ENCODE measurements around the gene SKIC8. TPM values are rescaled to one million over a fixed set of nuclear protein-coding genes. Genes with fewer than 3 reads are reported as not detected.

The SKIC8 gene
- total and polyA plus RNA-seq, 7 donors: 17.7 to 48.9 (median 32.9) TPM

DNA sequence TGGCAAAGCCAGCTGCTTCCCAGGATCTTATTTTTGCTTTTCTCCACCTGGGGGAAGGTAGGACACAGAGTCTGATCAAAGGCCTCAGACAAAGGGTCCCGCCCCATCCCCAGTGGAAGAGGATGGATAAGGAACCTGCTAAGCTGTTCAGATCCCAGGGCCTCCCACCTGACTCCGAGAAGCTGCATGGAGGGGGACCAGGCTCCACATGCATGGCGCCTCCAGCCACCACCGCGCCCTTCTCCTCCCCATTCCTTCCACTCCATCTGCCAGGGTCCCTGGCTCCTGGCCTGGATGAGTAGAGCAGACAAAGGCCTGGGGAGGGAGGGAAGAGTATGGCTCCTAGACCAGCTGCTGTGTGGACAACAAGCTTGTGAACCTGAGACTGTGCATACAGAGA, 20.8 kb upstream of the SKIC8 start:
- H3K27me3 ChIP-seq (ENCODE audit: insufficient read depth in 3 of 3, low read length in 2 of 3): no peaks in the 10 kb centered on the region
- no peaks in the 10 kb centered on the region for H3K4me1 ChIP-seq
- ATAC-seq (no peak), DNase-seq (no peak)
- no peaks in the 10 kb centered on the region for H3K36me3 ChIP-seq (ENCODE audit: insufficient read depth in 1 of 2, low read depth in 1 of 2)
- TF ChIP-seq, protein P1, sequence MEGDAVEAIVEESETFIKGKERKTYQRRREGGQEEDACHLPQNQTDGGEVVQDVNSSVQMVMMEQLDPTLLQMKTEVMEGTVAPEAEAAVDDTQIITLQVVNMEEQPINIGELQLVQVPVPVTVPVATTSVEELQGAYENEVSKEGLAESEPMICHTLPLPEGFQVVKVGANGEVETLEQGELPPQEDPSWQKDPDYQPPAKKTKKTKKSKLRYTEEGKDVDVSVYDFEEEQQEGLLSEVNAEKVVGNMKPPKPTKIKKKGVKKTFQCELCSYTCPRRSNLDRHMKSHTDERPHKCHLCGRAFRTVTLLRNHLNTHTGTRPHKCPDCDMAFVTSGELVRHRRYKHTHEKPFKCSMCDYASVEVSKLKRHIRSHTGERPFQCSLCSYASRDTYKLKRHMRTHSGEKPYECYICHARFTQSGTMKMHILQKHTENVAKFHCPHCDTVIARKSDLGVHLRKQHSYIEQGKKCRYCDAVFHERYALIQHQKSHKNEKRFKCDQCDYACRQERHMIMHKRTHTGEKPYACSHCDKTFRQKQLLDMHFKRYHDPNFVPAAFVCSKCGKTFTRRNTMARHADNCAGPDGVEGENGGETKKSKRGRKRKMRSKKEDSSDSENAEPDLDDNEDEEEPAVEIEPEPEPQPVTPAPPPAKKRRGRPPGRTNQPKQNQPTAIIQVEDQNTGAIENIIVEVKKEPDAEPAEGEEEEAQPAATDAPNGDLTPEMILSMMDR (IDR thresholded peaks at IDR 0.05): no peak
- H3K27ac ChIP-seq: no peak overlapping the region
- 80 to 91% (median 88%) methylated on average over 5 of the region's 5 CpGs for whole genome bisulfite sequencing, 3 donors
- H3K9me3 ChIP-seq: no peaks in the 10 kb centered on the region
- no peak overlapping the region for H3K4me3 ChIP-seq
- intact Hi-C loops (cut with DNase I): no loop called here

DNA sequence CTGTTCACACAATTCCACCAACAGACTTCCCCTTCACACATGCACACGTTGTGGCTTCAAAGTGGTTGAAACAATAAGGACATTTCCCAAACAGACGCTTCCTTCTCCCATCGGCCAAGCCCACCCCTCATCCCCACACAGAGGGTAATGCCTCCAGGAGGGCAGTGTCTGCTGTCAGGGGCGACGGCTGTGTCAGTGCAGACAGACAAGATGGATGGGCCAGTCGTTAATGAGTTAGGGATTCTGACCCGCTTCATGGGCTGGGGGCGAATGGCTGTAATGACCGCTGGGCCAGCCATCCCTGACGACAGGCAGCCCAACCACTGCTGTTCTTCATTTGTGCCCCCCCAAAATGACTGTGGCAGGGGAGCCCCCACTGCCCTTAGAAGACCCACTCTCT, 20.2 kb upstream of the SKIC8 start:
- no peaks in the 10 kb centered on the region for H3K36me3 ChIP-seq (ENCODE audit: insufficient read depth in 1 of 2, low read depth in 1 of 2)
- H3K9me3 ChIP-seq: no peaks in the 10 kb centered on the region
- H3K27ac ChIP-seq: no peak overlapping the region
- no peaks in the 10 kb centered on the region for H3K27me3 ChIP-seq (ENCODE audit: insufficient read depth in 3 of 3, low read length in 2 of 3)
- H3K4me3 ChIP-seq: no peak overlapping the region
- H3K4me1 ChIP-seq: no peaks in the 10 kb centered on the region
- DNase-seq: no peak
- WGBS, 3 donors: 79 to 82% (median 81%) methylated on average over 10 of the region's 10 CpGs
- TF ChIP-seq, protein P1 (IDR thresholded peaks at IDR 0.05): no peak
- no peak for ATAC-seq
- intact Hi-C loops (cut with DNase I): no loop called here

GRCh38 chr15:78317145-78317836, 17.9 kb upstream of the SKIC8 start:
- no peaks in the 10 kb centered on the region for H3K27me3 ChIP-seq (ENCODE audit: insufficient read depth in 3 of 3, low read length in 2 of 3)
- H3K36me3 ChIP-seq (ENCODE audit: insufficient read depth in 1 of 2, low read depth in 1 of 2): no peaks in the 10 kb centered on the region
- ATAC-seq: peak in 3 of 4 donors; percentile 12 to 42 (median 34)
- H3K4me1 ChIP-seq: no peaks in the 10 kb centered on the region
- peak in 1 of 2 donors; percentile 26 for DNase-seq
- intact Hi-C loops (cut with DNase I): no loop called here
- H3K9me3 ChIP-seq: no peaks in the 10 kb centered on the region
- H3K4me3 ChIP-seq: no peak overlapping the region
- WGBS, 3 donors: 83 to 91% (median 85%) methylated on average over 8 of the region's 8 CpGs
- H3K27ac ChIP-seq: no peak overlapping the region
- TF ChIP-seq, protein P1 (IDR thresholded peaks at IDR 0.05): no peak

GRCh38 chr15:78316283-78317083, 17.1 kb upstream of the SKIC8 start:
- Histone ChIP-seq H3K4me3 (no peak overlapping the region), H3K9me3 (no peaks in the 10 kb centered on the region), H3K27ac (no peak overlapping the region), H3K36me3 (ENCODE audit: insufficient read depth in 1 of 2, low read depth in 1 of 2) (no peaks in the 10 kb centered on the region), H3K27me3 (ENCODE audit: insufficient read depth in 3 of 3, low read length in 2 of 3) (no peaks in the 10 kb centered on the region), H3K4me1 (no peaks in the 10 kb centered on the region)
- ATAC-seq: no peak
- TF ChIP-seq, protein P1 (IDR thresholded peaks at IDR 0.05): no peak
- peak in 1 of 2 donors; percentile 19 for DNase-seq
- intact Hi-C loops (cut with DNase I): no loop called here
- WGBS, 3 donors: 68 to 72% (median 71%) methylated on average over 17 of the region's 17 CpGs
